Stimulated activated CD4-positive, alpha-beta T cell treated with anti-CD3 and anti-CD28 coated beads, Interleukin-4, amount 100 ng/mL, for 48 hours (primary cell): ENCODE measurements around the gene AURKB.
"Not testable (repeated sequence)": the region's sequence is repeated elsewhere in the genome, so short reads cannot be mapped to it uniquely, and the experiment has no call there.

ENCODE experiments used
- DNase-seq, 2 donors: peaks; one replicate each; pipeline ENCODE4 v3.0.0-alpha.2; 2020; ENCODE audit warnings: low read depth in 2 of 2

Gene AURKB

GRCh38 chr17:8225813-8226535 lies 15.6 kb upstream of the AURKB start:
- peak; percentile 72 to 75 for DNase-seq

- DNase-seq: no peak
Measured at GRCh38 chr17:8224891-8225812, 14.8 kb upstream of the AURKB start.

DNA sequence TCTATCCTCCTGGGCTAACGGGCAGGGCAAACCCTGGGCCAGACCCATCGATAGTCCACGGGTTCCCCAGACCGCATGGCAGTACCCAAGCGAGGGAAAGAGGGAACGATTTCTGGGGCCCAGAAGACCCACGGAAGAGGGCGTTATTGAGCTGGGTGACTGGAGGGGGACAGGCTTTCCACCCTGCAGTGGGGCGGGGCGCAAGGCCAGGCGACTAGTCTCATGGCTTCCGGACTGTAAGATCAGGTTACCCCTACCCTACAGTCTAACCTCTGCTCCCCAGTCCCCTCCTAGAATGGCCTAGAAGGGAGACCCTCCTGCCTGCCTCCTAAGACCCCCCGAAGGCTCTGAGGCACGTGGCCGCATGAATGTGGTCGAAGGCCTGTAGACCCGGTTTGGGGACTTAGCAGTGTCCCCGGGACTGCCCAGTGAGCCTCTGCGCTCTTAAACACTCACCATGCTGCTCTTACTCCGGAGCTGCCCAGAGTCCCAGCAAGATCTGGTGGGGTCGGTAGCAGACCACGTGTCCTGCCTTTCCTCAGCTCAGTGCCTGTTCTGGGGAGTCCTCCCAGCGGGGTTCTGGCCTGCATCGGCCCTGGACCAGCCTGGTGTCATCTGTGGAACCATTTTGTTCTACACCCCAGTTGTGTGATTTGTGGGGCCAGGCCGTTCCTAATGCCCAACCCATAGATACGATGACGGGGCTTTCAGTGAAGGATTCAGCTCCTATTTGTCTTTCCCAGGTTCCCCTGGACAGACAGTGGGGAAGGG lies 13.2 kb upstream of the AURKB start:
- peak; percentile 54 to 59 for DNase-seq

DNA sequence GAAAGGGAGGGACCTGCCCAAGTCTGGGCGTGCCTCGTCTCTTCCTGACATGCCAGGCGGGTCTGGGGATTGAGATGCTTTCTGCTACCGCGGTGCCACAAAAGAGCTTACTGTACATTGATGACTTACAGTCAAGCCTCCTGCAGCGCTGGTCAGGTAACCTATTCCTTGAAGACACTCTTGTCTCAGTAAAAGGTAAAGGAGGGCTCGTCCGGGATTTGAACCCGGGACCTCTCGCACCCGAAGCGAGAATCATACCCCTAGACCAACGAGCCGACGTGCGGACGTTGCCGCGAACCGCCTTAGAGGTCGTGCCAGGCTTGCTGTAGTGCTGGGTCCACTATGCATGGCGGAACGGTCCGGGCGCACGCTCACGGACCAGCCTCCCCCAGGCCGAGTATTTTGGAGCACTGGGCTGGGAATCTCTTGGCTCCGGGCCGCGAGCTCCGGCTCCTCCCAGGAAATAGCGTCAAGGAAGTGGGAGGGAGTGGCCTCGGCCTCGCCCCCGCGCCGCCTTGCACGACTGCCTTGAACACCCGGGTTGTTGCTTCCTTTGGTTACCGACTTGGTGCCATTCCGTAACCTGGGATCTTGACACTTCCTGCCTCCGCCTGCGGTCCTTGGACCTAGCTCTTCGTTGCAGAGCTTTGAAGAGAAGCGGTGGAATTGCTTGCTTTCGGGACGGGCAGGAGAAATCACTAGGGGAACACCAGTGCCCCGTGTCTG lies 12.4 kb upstream of the AURKB start:
- peak; percentile 87 to 90 for DNase-seq

- DNase-seq: peak in 1 of 2 donors; percentile 71
Measured at GRCh38 chr17:8222380-8222629, 11.9 kb upstream of the AURKB start.

- DNase-seq: peak; percentile 81 to 90
Measured at GRCh38 chr17:8221663-8222379, 11.4 kb upstream of the AURKB start.

DNA sequence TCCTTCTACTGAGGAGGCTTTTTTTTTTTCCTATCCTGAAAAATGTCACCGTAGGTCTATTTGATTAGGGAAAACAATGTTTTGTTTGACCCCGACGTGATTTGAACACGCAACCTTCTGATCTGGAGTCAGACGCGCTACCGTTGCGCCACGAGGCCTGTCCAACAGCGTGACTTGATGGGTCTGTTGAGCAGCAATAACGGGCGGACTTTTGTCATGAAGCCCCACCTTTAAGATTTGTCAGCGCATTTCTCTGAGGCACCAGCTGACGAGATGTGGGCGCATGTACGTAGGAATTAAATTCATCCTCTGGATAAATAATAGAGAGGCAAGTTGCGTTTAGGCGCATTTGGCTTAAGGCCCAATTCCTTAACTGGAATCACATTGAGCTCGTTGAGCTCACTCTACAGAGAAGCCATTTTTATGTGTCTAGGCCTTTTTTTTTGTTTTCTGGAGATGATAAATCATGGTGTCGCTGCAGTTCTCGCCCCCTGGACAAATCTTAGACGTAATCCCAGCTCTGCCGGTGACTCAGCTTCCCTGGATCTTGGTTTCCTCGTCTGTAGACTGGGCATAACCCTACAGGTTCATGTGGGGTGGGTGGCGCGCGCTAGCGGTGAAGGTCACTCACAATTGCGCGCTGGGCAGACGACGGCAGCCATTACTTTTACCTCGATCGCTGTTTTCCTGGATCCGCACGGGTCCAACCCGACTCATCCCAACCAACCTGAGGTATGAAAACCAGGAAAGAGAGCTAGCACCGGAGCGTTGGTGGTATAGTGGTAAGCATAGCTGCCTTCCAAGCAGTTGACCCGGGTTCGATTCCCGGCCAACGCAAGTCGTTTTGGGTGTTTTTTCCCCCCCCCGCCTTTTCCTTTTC lies 10.6 kb upstream of the AURKB start:
- peak; percentile 83 to 96 for DNase-seq

DNA sequence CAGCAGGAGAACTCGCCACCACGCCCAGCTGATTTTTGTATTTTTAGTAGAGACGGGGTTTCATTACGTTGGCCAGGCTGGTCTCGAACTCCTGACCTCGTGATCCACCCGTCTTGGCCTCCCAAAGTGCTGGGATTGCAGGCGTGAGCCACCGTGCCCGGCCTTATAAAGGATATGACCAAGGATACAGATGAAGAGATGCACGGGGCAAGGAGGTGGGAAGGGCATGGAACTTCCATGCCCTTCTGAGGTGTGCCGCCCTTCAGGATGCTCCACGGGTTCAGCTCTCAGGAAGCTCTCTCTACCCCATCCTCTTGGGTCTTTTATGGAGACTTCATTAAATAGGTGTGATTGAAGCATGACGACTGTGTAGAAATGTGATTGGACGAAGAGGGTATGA lies 3.6 kb upstream of the AURKB start:
- DNase-seq: not testable (repeated sequence)

- no peak for DNase-seq
Measured at GRCh38 chr17:8212312-8213180, 2.2 kb upstream of the AURKB start.

DNA sequence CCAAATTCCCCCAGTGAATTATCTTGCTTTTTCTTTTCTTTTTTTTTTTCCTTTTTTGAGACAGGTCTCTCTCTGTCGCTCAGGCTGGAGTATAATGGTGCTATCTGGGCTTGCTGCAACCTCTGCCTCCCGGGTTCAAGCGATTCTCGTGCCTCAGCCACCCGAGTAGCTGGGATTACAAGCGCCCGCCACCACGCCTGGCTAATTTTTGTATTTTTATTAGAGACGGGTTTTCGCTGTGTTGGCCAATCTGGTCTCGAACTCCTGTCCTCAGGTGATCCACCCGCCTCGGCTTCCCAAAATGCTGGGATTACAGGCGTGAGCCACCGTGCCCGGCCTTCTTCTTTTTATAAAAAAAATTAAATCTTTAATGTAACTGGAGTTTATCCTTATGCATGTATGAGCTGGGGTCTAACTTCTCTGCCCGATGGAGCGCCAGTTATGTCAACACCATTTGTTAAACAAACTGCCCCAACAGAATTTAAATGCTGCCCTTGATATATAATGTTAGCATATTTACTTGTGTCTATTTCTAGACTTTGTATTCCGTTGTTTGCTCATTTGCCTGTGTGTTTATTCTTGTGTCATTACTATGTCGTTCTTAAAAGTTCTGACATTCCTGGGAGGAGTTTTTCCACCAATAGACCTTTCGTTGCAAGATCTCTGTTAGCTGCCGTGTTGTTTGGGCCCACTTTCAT lies 535 bp upstream of the AURKB start:
- no peak for DNase-seq

GRCh38 chr17:8206536-8206935 lies 3.8 kb downstream of the AURKB start:
- DNase-seq: no peak

- no peak for DNase-seq
Measured at GRCh38 chr17:8204761-8205555, 5.4 kb downstream of the AURKB start.

DNA sequence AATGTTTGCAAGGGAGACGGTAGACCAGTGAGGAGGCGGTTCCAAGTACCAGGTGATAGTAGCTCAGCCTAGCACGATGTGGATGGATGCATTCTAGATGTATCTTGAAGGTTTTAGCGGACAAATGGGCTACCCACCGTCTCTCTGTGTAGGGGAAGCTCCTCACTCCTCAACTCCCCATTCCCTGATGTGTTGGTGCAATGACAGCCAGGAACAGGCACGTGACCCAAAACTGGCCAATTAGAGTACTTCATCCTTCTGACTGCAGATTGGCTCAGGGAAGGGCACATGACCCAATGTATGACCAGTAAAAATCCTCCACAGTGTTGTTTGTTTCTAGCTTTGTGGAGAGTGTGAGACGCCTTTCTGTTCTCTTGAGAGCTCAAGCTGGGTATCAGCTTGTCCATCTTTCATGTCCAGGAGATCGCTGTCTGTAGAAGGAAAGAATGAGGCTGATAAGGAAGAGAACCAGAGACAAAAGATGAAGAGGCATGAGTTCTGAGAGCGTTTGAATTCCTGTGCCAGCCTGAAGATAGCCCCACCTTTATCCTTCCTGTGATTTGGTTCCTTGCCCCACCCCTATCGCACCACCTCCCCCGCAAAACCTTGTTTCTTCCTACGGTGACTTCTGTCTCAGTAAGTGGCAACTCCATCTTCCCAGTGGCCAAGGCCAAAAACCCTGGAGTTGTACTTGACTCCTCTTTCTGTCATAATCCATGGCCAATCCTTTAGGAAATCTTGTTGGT lies 18.1 kb downstream of the AURKB start:
- DNase-seq: peak in 1 of 2 donors; percentile 49

GRCh38 chr17:8190506-8190905 lies 19.9 kb downstream of the AURKB start:
- DNase-seq: no peak

DNA sequence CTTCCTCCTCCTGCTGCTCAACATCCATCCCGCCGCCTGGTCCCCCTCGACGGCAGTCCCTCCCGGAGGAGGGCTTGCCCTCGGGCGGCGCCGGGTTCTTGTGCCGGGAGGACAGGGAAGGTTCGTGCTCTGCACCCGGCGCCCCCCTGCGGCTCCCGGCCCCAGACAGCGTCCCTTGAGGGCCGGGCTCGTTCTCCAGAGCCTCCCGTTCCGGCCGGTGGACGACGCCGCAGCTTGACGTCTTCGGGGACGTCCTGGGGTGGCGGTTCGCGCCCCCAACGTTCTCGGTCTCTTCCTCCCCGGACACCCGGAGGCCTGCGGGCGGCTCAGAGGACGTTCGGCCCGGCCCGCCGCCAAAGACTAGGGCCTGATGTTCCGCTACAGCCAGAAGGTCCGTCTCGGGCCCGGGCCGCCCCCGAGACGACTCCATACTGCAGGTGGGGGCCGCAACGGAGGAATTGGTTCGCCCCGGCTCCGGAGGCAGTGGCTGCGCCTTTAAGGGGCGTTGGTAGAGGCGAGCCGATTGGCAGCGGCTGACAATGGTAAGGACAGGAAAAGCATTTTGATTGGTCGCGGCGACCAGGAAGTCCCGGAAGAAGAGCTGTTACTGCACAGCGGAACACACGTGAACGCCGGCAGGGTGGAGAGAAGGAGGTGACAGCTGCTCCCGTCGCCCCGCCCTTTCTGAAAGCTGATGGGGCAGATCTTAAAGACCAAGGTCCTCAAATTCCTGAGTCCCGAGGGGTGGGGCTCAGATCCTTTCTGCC lies 20.5 kb downstream of the AURKB start, which contains the start of gene BORCS6:
BORCS6 (minus strand) TSS at position 470 of the 767 bp plus-strand sequence; CDS start at position 430, 40 bp downstream.
- peak; percentile 84 to 94 for DNase-seq
